NB4 (cell line): ENCODE results near the gene BCOR.

ENCODE experiments used
- CTCF ChIP-seq: IDR thresholded peaks from one replicate; pipeline ENCODE4 v1.5.1; 2012; ENCODE audit warnings: low read depth, low read length
- MYC ChIP-seq: IDR thresholded peaks from 2 replicates; pipeline ENCODE4 v1.6.1; 2011; ENCODE audit warnings: low read depth, low read length
- POLR2A ChIP-seq: IDR thresholded peaks from 2 replicates; pipeline ENCODE4 v1.6.1; 2011; ENCODE audit warnings: mild to moderate bottlenecking; ENCODE audit not compliant: insufficient read length; ENCODE audit errors: extremely low read depth

GRCh38 chrX:40111868-40112267, 14.1 kb upstream of the BCOR start:
- TF ChIP-seq POLR2A (no peak), CTCF (no peak), MYC (no peak)
